Skeletal muscle satellite cell (primary cell): ENCODE data around the gene ZBTB21.
"Not testable (repeated sequence)": the region's sequence is repeated elsewhere in the genome, so short reads cannot be mapped to it uniquely, and the experiment has no call there.

ENCODE experiments used
- H3K27me3 ChIP-seq: 2 replicates; pipeline ENCODE4 v1.7.0; 2013; ENCODE audit warnings: low read length; ENCODE audit not compliant: control insufficient read depth, insufficient read depth
- H3K36me3 ChIP-seq: 2 replicates; pipeline ENCODE4 v1.7.0; 2013; ENCODE audit warnings: mild to moderate bottlenecking, control low read depth, low read length; ENCODE audit not compliant: insufficient read depth
- H3K4me1 ChIP-seq: 2 replicates; pipeline ENCODE4 v1.7.0; 2013; ENCODE audit warnings: low read length; ENCODE audit not compliant: control insufficient read depth, insufficient read depth
- H3K4me2 ChIP-seq: 2 replicates; pipeline ENCODE4 v1.7.0; 2013; ENCODE audit warnings: mild to moderate bottlenecking, low read length
- H3K4me3 ChIP-seq: 2 replicates; pipeline ENCODE4 v1.7.0; 2013; ENCODE audit warnings: low read length
- H3K9ac ChIP-seq: 2 replicates; pipeline ENCODE4 v1.7.0; 2013; ENCODE audit warnings: mild to moderate bottlenecking, low read depth, low read length, moderate library complexity
- H3K9me3 ChIP-seq: replicated peaks from 2 replicates; pipeline ENCODE4 v1.7.0; 2013; ENCODE audit warnings: mild to moderate bottlenecking, control low read depth, low read length

ZBTB21 gene

GRCh38 chr21:41964171-41964570 is 46.0 kb downstream of the ZBTB21 start:
- Histone ChIP-seq H3K4me3 (no peak overlapping the region), H3K4me2 (no peak overlapping the region), H3K4me1 (peaks cover 9% of the 10 kb centered on the region), H3K27me3 (peaks cover 19% of the 10 kb centered on the region), H3K36me3 (no peaks in the 10 kb centered on the region), H3K9ac (no peak overlapping the region), H3K9me3 (no peaks in the 10 kb centered on the region)

GRCh38 chr21:41962425-41962966 is 47.7 kb downstream of the ZBTB21 start:
- Histone ChIP-seq H3K9me3 (no peaks in the 10 kb centered on the region), H3K36me3 (no peaks in the 10 kb centered on the region), H3K27me3 (peaks cover 19% of the 10 kb centered on the region), H3K4me1 (peaks cover 26% of the 10 kb centered on the region), H3K9ac (no peak overlapping the region), H3K4me2 (no peak overlapping the region), H3K4me3 (no peak overlapping the region)

GRCh38 chr21:41961753-41962152 is 48.4 kb downstream of the ZBTB21 start:
- H3K4me1 ChIP-seq = peaks cover 33% of the 10 kb centered on the region
- no peak overlapping the region for H3K4me3 ChIP-seq
- H3K9ac ChIP-seq = no peak overlapping the region
- peaks cover 19% of the 10 kb centered on the region for H3K27me3 ChIP-seq
- no peaks in the 10 kb centered on the region for H3K9me3 ChIP-seq
- no peak overlapping the region for H3K4me2 ChIP-seq
- H3K36me3 ChIP-seq = no peaks in the 10 kb centered on the region

- Histone ChIP-seq H3K9me3 (no peaks in the 10 kb centered on the region), H3K4me3 (no peak overlapping the region), H3K4me2 (no peak overlapping the region), H3K9ac (no peak overlapping the region), H3K4me1 (peaks cover 34% of the 10 kb centered on the region), H3K36me3 (no peaks in the 10 kb centered on the region), H3K27me3 (peaks cover 19% of the 10 kb centered on the region)
Observed at GRCh38 chr21:41961282-41961701, 48.9 kb downstream of the ZBTB21 start.

GRCh38 chr21:41960386-41960785 is 49.8 kb downstream of the ZBTB21 start:
- no peaks in the 10 kb centered on the region for H3K36me3 ChIP-seq
- peaks cover 19% of the 10 kb centered on the region for H3K27me3 ChIP-seq

GRCh38 chr21:41959697-41960096 is 50.5 kb downstream of the ZBTB21 start:
- not testable (repeated sequence) for H3K36me3 ChIP-seq, H3K4me3 ChIP-seq, H3K4me2 ChIP-seq, H3K9me3 ChIP-seq, H3K9ac ChIP-seq
- peaks cover 15% of the 10 kb centered on the region for H3K27me3 ChIP-seq
- H3K4me1 ChIP-seq = peaks cover 29% of the 10 kb centered on the region

More at GRCh38 chr21:41960386-41960785, 49.8 kb downstream of the ZBTB21 start:
- no peak overlapping the region for H3K9ac ChIP-seq
- H3K4me3 ChIP-seq = no peak overlapping the region
- H3K4me2 ChIP-seq = no peak overlapping the region
- H3K4me1 ChIP-seq = peaks cover 29% of the 10 kb centered on the region
- no peaks in the 10 kb centered on the region for H3K9me3 ChIP-seq

GRCh38 chr21:41958886-41959563 is 51.1 kb downstream of the ZBTB21 start:
- peak overlapping the region; percentile 42 for H3K4me2 ChIP-seq

GRCh38 chr21:41957991-41958766 is 52.0 kb downstream of the ZBTB21 start:
- H3K36me3 ChIP-seq = no peaks in the 10 kb centered on the region
- H3K4me2 ChIP-seq = peak overlapping the region; percentile 42
- H3K27me3 ChIP-seq = no peaks in the 10 kb centered on the region
- H3K9me3 ChIP-seq = no peaks in the 10 kb centered on the region
- H3K4me3 ChIP-seq = no peak overlapping the region
- peak overlapping the region; percentile 60 for H3K9ac ChIP-seq
- peaks cover 36% of the 10 kb centered on the region for H3K4me1 ChIP-seq

More at GRCh38 chr21:41958886-41959563, 51.1 kb downstream of the ZBTB21 start:
- Histone ChIP-seq H3K4me3 (no peak overlapping the region), H3K9me3 (no peaks in the 10 kb centered on the region), H3K36me3 (no peaks in the 10 kb centered on the region), H3K4me1 (peaks cover 36% of the 10 kb centered on the region), H3K9ac (peak overlapping the region; percentile 60), H3K27me3 (peaks cover 8% of the 10 kb centered on the region)

- Histone ChIP-seq H3K27me3 (no peaks in the 10 kb centered on the region), H3K4me1 (peaks cover 44% of the 10 kb centered on the region), H3K9me3 (no peaks in the 10 kb centered on the region), H3K4me2 (peak overlapping the region; percentile 42), H3K36me3 (no peaks in the 10 kb centered on the region), H3K4me3 (no peak overlapping the region), H3K9ac (peak overlapping the region; percentile 51)
Observed at GRCh38 chr21:41956926-41957729, 53.0 kb downstream of the ZBTB21 start.

GRCh38 chr21:41955516-41955915 is 54.6 kb downstream of the ZBTB21 start:
- Histone ChIP-seq H3K9me3 (no peaks in the 10 kb centered on the region), H3K4me2 (no peak overlapping the region), H3K4me3 (no peak overlapping the region), H3K27me3 (no peaks in the 10 kb centered on the region), H3K4me1 (peaks cover 52% of the 10 kb centered on the region), H3K9ac (no peak overlapping the region), H3K36me3 (no peaks in the 10 kb centered on the region)
